Measurements from ENCODE around the gene NFKBIE. TPM values are rescaled to one million over a fixed set of nuclear protein-coding genes. Genes with fewer than 3 reads are reported as not detected.
A peak's percentile ranks its signal among the peaks of the same experiment; 100 is the strongest.

NFKBIE gene
- total RNA-seq, 2 experiments from 2014 or later, result 9.1 to 9.6 TPM

DNA sequence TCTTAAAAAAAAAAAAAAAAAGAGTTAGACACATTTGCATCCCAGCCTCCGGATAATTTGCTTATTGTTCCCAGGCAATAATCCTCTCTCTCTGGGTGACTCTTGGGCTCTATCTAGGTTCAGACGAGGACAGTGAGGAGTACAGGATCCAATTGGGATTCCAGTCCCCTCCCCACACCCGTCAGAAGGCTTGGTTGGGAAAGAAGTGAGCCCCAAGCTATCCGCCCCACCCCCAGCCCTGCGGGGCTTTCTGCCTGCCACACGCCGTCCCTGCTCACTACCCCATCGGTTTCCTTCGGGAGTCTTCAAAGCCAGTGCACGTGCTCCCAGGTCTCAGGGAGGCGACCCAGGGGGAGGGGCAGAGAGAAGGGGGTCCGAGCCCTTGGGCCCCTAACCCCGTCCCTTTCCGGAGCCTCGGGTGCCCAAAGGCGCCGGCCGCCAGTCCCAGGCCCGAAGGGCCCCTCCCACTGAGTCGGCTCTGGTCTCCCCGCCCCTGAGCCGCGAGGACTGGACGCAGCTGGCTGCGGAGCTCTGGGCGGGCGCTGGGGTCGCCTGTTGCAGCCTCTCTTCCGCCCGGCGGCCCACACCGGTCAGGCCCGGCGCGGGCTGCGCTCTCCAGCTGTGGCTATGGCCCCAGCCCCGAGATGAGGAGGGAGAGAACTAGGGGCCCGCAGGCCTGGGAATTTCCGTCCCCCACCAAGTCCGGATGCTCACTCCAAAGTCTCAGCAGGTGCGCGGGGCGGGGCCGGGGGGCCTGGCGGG, 46.1 kb downstream of the NFKBIE start:
- Mint-ChIP-seq H3K36me3 (ENCODE audit: low read depth) (no peaks in the 10 kb centered on the region), H3K4me3 (peak overlapping the region; percentile 55), H3K27ac (no peak overlapping the region), H3K27me3 (ENCODE audit: low read depth) (peaks cover 2% of the 10 kb centered on the region), H3K4me1 (ENCODE audit: low read depth) (peaks cover 30% of the 10 kb centered on the region), H3K9me3 (no peaks in the 10 kb centered on the region)
- CTCF ChIA-PET, result interaction anchor here (1.3 kb wide), 1 partner anchor 16 kb away, joined by 3 read pairs; no protein-coding TSS in a partner anchor
- intact Hi-C loops (cut with micrococcal nuclease), result no loop called here
- peak; percentile 31 for DNase-seq

DNA sequence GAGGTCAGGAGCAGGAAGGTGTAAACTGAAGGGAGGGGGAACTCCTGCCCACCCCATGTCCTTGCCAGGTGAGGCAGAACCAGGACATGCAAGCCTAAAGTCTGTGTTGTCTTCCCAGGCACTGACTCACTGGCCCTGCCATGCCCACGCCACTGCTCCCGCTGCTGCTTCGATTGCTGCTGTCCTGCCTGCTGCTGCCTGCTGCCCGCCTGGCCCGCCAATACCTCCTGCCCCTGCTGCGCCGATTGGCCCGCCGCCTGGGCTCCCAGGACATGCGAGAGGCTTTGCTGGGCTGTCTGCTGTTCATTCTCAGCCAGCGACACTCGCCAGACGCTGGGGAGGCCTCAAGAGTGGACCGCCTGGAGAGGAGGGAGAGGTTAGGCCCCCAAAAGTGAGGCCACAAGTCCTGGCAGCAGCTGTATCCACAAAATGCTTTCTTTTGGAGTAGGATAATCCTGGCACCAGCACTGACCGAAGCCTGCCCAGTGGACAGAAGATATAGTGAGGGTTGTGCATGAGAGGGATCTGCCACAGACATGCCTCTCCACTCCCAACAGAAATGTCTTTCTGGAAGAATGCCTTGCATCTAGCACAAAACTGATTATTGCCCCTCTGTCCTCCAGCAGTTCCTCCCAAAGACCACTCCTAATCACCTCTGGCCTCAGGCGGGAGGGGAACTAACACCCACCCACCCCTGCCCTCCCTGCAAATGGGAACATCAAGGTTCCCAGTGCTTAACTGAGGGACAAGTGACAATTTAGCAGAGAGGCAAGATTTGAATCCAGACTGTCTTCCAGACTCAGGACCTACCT, 47.8 kb downstream of the NFKBIE start:
- intact Hi-C loops (cut with micrococcal nuclease), result no loop called here
- Mint-ChIP-seq H3K36me3 (ENCODE audit: low read depth) (no peaks in the 10 kb centered on the region), H3K27ac (no peak overlapping the region), H3K9me3 (no peaks in the 10 kb centered on the region), H3K4me1 (ENCODE audit: low read depth) (peaks cover 23% of the 10 kb centered on the region), H3K4me3 (no peak overlapping the region), H3K27me3 (ENCODE audit: low read depth) (peaks cover 2% of the 10 kb centered on the region)
- no peak for DNase-seq
- CTCF ChIA-PET, result interaction anchor here (1.0 kb wide), 1 partner anchor 19 kb away, joined by 6 read pairs; no protein-coding TSS in a partner anchor

DNA sequence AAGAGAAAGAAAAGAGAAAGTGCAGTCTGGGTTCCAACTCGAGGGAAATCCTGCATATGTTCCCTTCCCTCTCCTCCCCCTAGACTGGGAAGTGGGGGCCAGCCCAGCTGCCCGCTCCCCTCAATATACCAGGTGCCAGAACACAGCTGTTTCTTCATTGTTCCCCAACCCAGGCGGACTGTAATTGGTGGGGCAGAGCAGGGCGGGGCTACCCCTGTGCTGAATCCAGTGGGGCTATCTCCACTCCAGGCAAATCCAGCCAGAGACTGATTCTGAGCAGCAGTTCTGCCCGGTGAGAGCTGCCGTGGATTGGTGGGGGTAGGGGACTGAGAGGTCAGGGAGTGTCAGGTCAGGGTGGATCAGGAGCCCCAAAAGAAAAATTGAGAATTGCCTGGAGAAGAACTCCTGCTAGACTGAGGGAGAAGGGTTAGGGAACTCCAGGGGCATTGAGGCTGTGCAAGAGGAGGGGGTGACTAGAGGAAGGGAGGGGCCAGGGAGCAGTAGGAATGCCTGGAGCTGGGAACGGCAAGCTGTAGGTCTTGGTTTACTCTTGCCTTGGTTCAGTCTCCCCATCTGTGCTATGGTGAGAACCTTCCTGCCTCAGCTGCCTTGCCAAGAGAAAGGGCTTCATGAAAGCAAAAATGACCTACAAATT, 48.5 kb downstream of the NFKBIE start, which contains the start of gene MYMX:
Gene MYMX (plus strand): TSS at position 250 of the 655 bp plus-strand sequence. CDS start 546 bp downstream, outside the sequence.
- H3K9me3 Mint-ChIP-seq, result no peaks in the 10 kb centered on the region

GRCh38 chr6:44214307-44214706, 51.0 kb downstream of the NFKBIE start:
- Mint-ChIP-seq H3K27ac (no peak overlapping the region), H3K36me3 (ENCODE audit: low read depth) (no peaks in the 10 kb centered on the region), H3K27me3 (ENCODE audit: low read depth) (peaks cover 2% of the 10 kb centered on the region), H3K9me3 (no peaks in the 10 kb centered on the region), H3K4me3 (no peak overlapping the region), H3K4me1 (ENCODE audit: low read depth) (peaks cover 6% of the 10 kb centered on the region)
- CTCF ChIA-PET, result no interaction called here
- intact Hi-C loops (cut with micrococcal nuclease), result no loop called here
- DNase-seq, result no peak

More for the DNA sequence above, 48.5 kb downstream of the NFKBIE start, which contains the start of gene MYMX:
- H3K4me3 Mint-ChIP-seq, result no peak within 1 kb of the TSS
- no peak within 1 kb of the TSS for H3K27ac Mint-ChIP-seq
- H3K36me3 Mint-ChIP-seq (ENCODE audit: low read depth), result no peaks in the 10 kb centered on the region
- H3K27me3 Mint-ChIP-seq (ENCODE audit: low read depth), result peaks cover 2% of the 10 kb centered on the region
- H3K4me1 Mint-ChIP-seq (ENCODE audit: low read depth), result peaks cover 18% of the 10 kb centered on the region
- intact Hi-C loops (cut with micrococcal nuclease), result no loop called here
- CTCF ChIA-PET, result interaction anchor here (0.7 to 0.9 kb wide), 2 partner anchors 53 to 443 kb away, joined by 3 to 5 read pairs; no protein-coding TSS in a partner anchor
- DNase-seq, result no peak

DNA sequence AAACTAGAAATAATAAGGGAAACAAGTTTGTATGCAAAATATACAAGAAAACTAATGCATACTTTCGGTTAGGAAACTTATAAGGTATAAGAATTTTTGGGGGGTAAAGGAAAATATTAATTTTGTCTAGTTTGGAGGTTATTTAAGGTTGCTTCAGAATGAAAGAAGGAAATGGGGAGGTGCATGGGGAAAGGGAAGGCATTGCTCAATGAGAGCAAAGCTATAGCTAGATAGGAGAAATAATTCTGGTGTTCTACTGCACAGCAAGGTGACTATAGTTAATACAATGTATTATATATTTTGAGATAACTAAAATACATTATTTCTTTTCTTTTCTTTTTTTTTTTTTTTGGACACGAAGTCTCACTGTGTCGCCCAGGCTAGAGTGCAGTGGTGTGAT, 54.1 kb downstream of the NFKBIE start:
- no peak overlapping the region for H3K27ac Mint-ChIP-seq
- no peaks in the 10 kb centered on the region for H3K4me1 Mint-ChIP-seq (ENCODE audit: low read depth)
- no peaks in the 10 kb centered on the region for H3K36me3 Mint-ChIP-seq (ENCODE audit: low read depth)
- H3K9me3 Mint-ChIP-seq, result no peaks in the 10 kb centered on the region
- no peak for DNase-seq
- CTCF ChIA-PET, result no interaction called here
- H3K27me3 Mint-ChIP-seq (ENCODE audit: low read depth), result no peaks in the 10 kb centered on the region
- intact Hi-C loops (cut with micrococcal nuclease), result no loop called here
- H3K4me3 Mint-ChIP-seq, result no peak overlapping the region

Other genes starting within 250 kb of the NFKBIE start
- gene MRPL14, start 138.1 kb downstream of the NFKBIE start, total RNA-seq, result 10 to 100 TPM; 40.9 to 41.0 TPM
- gene TMEM63B, start 138.0 kb downstream of the NFKBIE start, total RNA-seq, result 1 to 10 TPM; 7.8 to 8.3 TPM
- not detected for gene CAPN11, start 106.7 kb downstream of the NFKBIE start, total RNA-seq
- gene MYMX, start 48.6 kb downstream of the NFKBIE start, total RNA-seq, result not detected
- gene SLC29A1, start 42.0 kb downstream of the NFKBIE start, total RNA-seq, result 10 to 100 TPM; 32.7 to 33.4 TPM
- gene HSP90AB1, start 18.4 kb downstream of the NFKBIE start, total RNA-seq, result 1,000 to 10,000 TPM; 1,951 to 2,044 TPM
- gene SLC35B2, start 8.0 kb downstream of the NFKBIE start, total RNA-seq, result 1 to 10 TPM; 7.2 to 7.3 TPM
- not detected for gene TMEM151B, start 4.9 kb upstream of the NFKBIE start, total RNA-seq
- gene AARS2, start 47.8 kb upstream of the NFKBIE start, total RNA-seq, result 10 to 100 TPM; 11.6 to 12.9 TPM
- gene SPATS1, start 77.1 kb upstream of the NFKBIE start, total RNA-seq, result not detected
- 10 to 100 TPM; 17.9 to 18.8 TPM for gene CDC5L, start 122.2 kb upstream of the NFKBIE start, total RNA-seq